Gastrocnemius medialis (tissue), 4 donors: ENCODE data around the gene CENPT. TPM values are rescaled to one million over a fixed set of nuclear protein-coding genes. Genes with fewer than 3 reads are reported as not detected.
"Not testable (repeated sequence)": the region's sequence is repeated elsewhere in the genome, so short reads cannot be mapped to it uniquely, and the experiment has no call there.

Experiments used
- ATAC-seq, 2 donors: fragments of 150-250 bp; one replicate each; pipeline ENCODE4 v1.9.1; 2016
- DNase-seq, 2 donors: peaks; one replicate each; pipeline ENCODE4 v3.0.0-alpha.2; 2019
- H3K27ac ChIP-seq, 4 donors: fragments of 200-600 bp; sonication (generic); 1 replicate in 1 of 4; 2 replicates in 3 of 4; pipeline ENCODE4 v1.5.1; 2016 to 2018; ENCODE audit warnings: mild to moderate bottlenecking in 2 of 4, moderate library complexity in 1 of 4
- H3K27me3 ChIP-seq, 3 donors: fragments of 200-600 bp; sonication (generic) in 2 of 3; 1 replicate in 1 of 3; 2 replicates in 2 of 3; pipeline versions ENCODE4 v1.5.1 to v1.6.0; 2016 to 2019; ENCODE audit warnings: mild to moderate bottlenecking in 1 of 3, moderate library complexity in 1 of 3
- H3K36me3 ChIP-seq, 2 donors: fragments of 200-600 bp; sonication (generic) in 1 of 2; one replicate each; pipeline ENCODE4 v1.5.1; 2017 to 2018
- H3K4me1 ChIP-seq, 2 donors: fragments of 200-600 bp; sonication (generic) in 1 of 2; one replicate each; pipeline ENCODE4 v1.5.1; 2016 to 2017; ENCODE audit warnings: mild to moderate bottlenecking in 2 of 2
- H3K4me3 ChIP-seq, 4 donors: fragments of 200-600 bp; sonication (generic) in 3 of 4; 1 replicate in 1 of 4; 2 replicates in 3 of 4; pipeline ENCODE4 v1.5.1; 2016 to 2019; ENCODE audit warnings: mild to moderate bottlenecking in 2 of 4
- H3K9me3 ChIP-seq, 3 donors: fragments of 200-600 bp; sonication (generic) in 2 of 3; 1 replicate in 1 of 3; 2 replicates in 2 of 3; pipeline ENCODE4 v1.5.1; 2016 to 2019
- CTCF ChIP-seq, 5 experiments: fragments of 450-650 bp in 3 of 5; fragments of 200-600 bp in 2 of 5; sonication (generic) in 2 of 5; IDR thresholded peaks in 4 of 5; conservative IDR thresholded peaks in 1 of 5; 1 replicate in 4 of 5; 2 replicates in 1 of 5; pipeline ENCODE4 v1.5.1; 2016 to 2019; ENCODE audit warnings: antibody characterized with exemption in 5 of 5, mild to moderate bottlenecking in 3 of 5, moderate library complexity in 3 of 5
- POLR2A ChIP-seq, 2 donors: fragments of 450-650 bp; IDR thresholded peaks; one replicate each; pipeline ENCODE4 v1.6.1; 2017; ENCODE audit warnings: antibody characterized with exemption in 2 of 2, mild to moderate bottlenecking in 2 of 2, moderate library complexity in 2 of 2
- in situ Hi-C, 4 donors: fragments of 200-750 bp; cut with MboI; loops; one replicate each; pipeline versions ENCODE4 v1.15.0 to v1.8.0; 2017; ENCODE audit warnings: low sequenced_read_pairs in 4 of 4
- intact Hi-C: fragments of 100-400 bp; cut with DNase I; formaldehyde crosslinking; loops from one replicate; pipeline ENCODE4 v1.15.1; 2023; ENCODE audit warnings: low total_unique reads
- total RNA-seq, 4 donors: library from RNA; depleted of rRNA; stranded (reverse); fragments of >200 nt; gene quantifications; one replicate each; pipeline versions ENCODE4 v1.1.0 to v1.2.3, GENCODE V29; 2016

The CENPT gene
- total RNA-seq, 4 donors from 2014 or later = 14.9 to 41.2 (median 20.0) TPM

- in situ Hi-C loops = no loop called here
- DNase-seq = no peak
- Histone ChIP-seq H3K36me3 (peaks cover 0 to 65% of the 10 kb centered on the region in 2 donors), H3K4me3 (no peak overlapping the region), H3K27ac (peak overlapping the region in 1 of 4 donors; percentile 22), H3K4me1 (peaks cover 22 to 27% of the 10 kb centered on the region in 2 donors), H3K9me3 (no peaks in the 10 kb centered on the region), H3K27me3 (no peaks in the 10 kb centered on the region)
- intact Hi-C loops = no loop called here
- no peak for ATAC-seq
- TF ChIP-seq POLR2A (IDR thresholded peaks at IDR 0.05) (no peak), CTCF (IDR thresholded peaks at IDR 0.05 in 4 of 5, conservative IDR thresholded peaks at IDR 0.05 in 1 of 5) (no peak)
These were observed 22.2 kb upstream of the CENPT start for GRCh38 chr16:67869653-67870052.

GRCh38 chr16:67868290-67868689 lies 20.8 kb upstream of the CENPT start:
- in situ Hi-C loops = no loop called here
- Histone ChIP-seq H3K36me3 (peaks cover 0 to 65% of the 10 kb centered on the region in 2 donors), H3K9me3 (no peaks in the 10 kb centered on the region), H3K27me3 (no peaks in the 10 kb centered on the region), H3K4me3 (no peak overlapping the region), H3K27ac (peak overlapping the region in 1 of 4 donors; percentile 54), H3K4me1 (peaks cover 24 to 26% of the 10 kb centered on the region in 2 donors)
- DNase-seq = no peak
- intact Hi-C loops = no loop called here
- no peak for ATAC-seq
- TF ChIP-seq POLR2A (IDR thresholded peaks at IDR 0.05) (no peak), CTCF (IDR thresholded peaks at IDR 0.05 in 4 of 5, conservative IDR thresholded peaks at IDR 0.05 in 1 of 5) (no peak)

- no peak for ATAC-seq
These were observed 17.8 kb upstream of the CENPT start for GRCh38 chr16:67865318-67865717.

GRCh38 chr16:67864594-67864993 lies 17.1 kb upstream of the CENPT start:
- no peak overlapping the region for H3K4me3 ChIP-seq
- H3K36me3 ChIP-seq = peaks cover 0 to 43% of the 10 kb centered on the region in 2 donors
- H3K27me3 ChIP-seq = no peaks in the 10 kb centered on the region
- H3K4me1 ChIP-seq = peaks cover 51% of the 10 kb centered on the region in 2 donors
- no peaks in the 10 kb centered on the region for H3K9me3 ChIP-seq
- TF ChIP-seq CTCF (IDR thresholded peaks at IDR 0.05 in 4 of 5, conservative IDR thresholded peaks at IDR 0.05 in 1 of 5) (no peak), POLR2A (IDR thresholded peaks at IDR 0.05) (no peak)
- peak overlapping the region; percentile 93 to 99 (median 97) for H3K27ac ChIP-seq
- no peak for DNase-seq
- intact Hi-C loops = no loop called here
- ATAC-seq = no peak
- in situ Hi-C loops = no loop called here

More at GRCh38 chr16:67865318-67865717, 17.8 kb upstream of the CENPT start:
- peak in 1 of 2 donors; percentile 41 for DNase-seq
- Histone ChIP-seq H3K27me3 (no peaks in the 10 kb centered on the region), H3K4me1 (peaks cover 46 to 48% of the 10 kb centered on the region in 2 donors), H3K9me3 (no peaks in the 10 kb centered on the region), H3K27ac (peak overlapping the region; percentile 93 to 99 (median 97)), H3K36me3 (peaks cover 0 to 50% of the 10 kb centered on the region in 2 donors), H3K4me3 (no peak overlapping the region)
- in situ Hi-C loops (no loop called here), intact Hi-C loops (no loop called here)
- TF ChIP-seq CTCF (IDR thresholded peaks at IDR 0.05 in 4 of 5, conservative IDR thresholded peaks at IDR 0.05 in 1 of 5) = peak in 3 of 5 experiments; percentile 25 to 56 (median 27)
- no peak for TF ChIP-seq POLR2A (IDR thresholded peaks at IDR 0.05)

- H3K9me3 ChIP-seq, in situ Hi-C loops, H3K27me3 ChIP-seq, ATAC-seq, intact Hi-C loops: not testable (repeated sequence)
- Histone ChIP-seq H3K36me3 (peaks cover 0 to 40% of the 10 kb centered on the region in 2 donors), H3K4me3 (peak overlapping the region in 1 of 4 donors; percentile 39), H3K4me1 (peaks cover 51 to 56% of the 10 kb centered on the region in 2 donors), H3K27ac (peak overlapping the region; percentile 93 to 99 (median 97))
- DNase-seq = peak in 1 of 2 donors; percentile 46
These were observed 16.6 kb upstream of the CENPT start for GRCh38 chr16:67864044-67864443.
